ENCODE results near the gene ZNF48.
"Not testable (repeated sequence)": the region's sequence is repeated elsewhere in the genome, so short reads cannot be mapped to it uniquely, and the experiment has no call there.

ZNF48 gene

DNA sequence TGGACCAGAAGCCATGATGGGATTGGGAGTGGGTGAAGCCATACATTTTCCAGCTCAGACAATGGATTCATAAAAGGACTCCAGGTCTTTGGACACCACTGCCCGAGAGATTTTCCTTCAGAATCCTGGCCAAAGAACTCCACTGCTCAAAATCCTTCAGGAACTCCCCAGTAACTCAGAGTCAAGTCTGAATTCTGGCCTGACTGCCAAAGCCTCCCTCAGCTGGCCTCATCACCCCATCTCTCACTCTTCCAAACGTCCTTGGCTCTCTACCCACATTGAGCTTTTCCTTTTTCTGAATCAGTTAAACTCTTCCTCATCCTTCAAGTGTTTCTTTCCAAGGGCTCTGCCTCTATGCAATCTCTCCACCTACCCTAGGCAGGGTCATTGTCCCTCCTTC, 11.7 kb upstream of the ZNF48 start:
- no peak overlapping the region for H2AFZ ChIP-seq (ENCODE audit: low read length)
- no peaks in the 10 kb centered on the region for H3K27me3 ChIP-seq (ENCODE audit: insufficient read depth, low read length)
- H3K27ac ChIP-seq (ENCODE audit: low read depth, low read length, poor library complexity, severe bottlenecking), result peak overlapping the region; percentile 91
- H3K9ac ChIP-seq (ENCODE audit: low read length), result peak overlapping the region; percentile 94; the same call in 1 of the 2 replicates
- no peaks in the 10 kb centered on the region for H3K9me3 ChIP-seq (ENCODE audit: low read length)
- no peaks in the 10 kb centered on the region for H3K9me2 ChIP-seq (ENCODE audit: low read depth, low read length)
- H4K20me1 ChIP-seq (ENCODE audit: insufficient read depth, low read length), result no peaks in the 10 kb centered on the region
- TF ChIP-seq, protein P1, sequence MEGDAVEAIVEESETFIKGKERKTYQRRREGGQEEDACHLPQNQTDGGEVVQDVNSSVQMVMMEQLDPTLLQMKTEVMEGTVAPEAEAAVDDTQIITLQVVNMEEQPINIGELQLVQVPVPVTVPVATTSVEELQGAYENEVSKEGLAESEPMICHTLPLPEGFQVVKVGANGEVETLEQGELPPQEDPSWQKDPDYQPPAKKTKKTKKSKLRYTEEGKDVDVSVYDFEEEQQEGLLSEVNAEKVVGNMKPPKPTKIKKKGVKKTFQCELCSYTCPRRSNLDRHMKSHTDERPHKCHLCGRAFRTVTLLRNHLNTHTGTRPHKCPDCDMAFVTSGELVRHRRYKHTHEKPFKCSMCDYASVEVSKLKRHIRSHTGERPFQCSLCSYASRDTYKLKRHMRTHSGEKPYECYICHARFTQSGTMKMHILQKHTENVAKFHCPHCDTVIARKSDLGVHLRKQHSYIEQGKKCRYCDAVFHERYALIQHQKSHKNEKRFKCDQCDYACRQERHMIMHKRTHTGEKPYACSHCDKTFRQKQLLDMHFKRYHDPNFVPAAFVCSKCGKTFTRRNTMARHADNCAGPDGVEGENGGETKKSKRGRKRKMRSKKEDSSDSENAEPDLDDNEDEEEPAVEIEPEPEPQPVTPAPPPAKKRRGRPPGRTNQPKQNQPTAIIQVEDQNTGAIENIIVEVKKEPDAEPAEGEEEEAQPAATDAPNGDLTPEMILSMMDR (IDR thresholded peaks at IDR 0.05; ENCODE audit: low read length), result no peak
- TF ChIP-seq EZH2 (IDR thresholded peaks at IDR 0.05; ENCODE audit: borderline replicate concordance, low read length), result no peak
- peak overlapping the region; percentile 95 for H3K4me2 ChIP-seq (ENCODE audit: low read length)
- H3F3A ChIP-seq (ENCODE audit: insufficient read depth, low read length), result peaks cover 11% of the 10 kb centered on the region; the same call in 1 of the 2 replicates
- H3K4me1 ChIP-seq (ENCODE audit: insufficient read depth, low read length, severe bottlenecking), result peaks cover 49% of the 10 kb centered on the region
- peaks cover 14% of the 10 kb centered on the region; the same call in 1 of the 2 replicates for H3K36me3 ChIP-seq (ENCODE audit: insufficient read depth, low read length)
- H3K4me3 ChIP-seq (ENCODE audit: low read depth, low read length, poor library complexity, severe bottlenecking), result peak overlapping the region; percentile 92
- peaks cover 8% of the 10 kb centered on the region; the same call in 1 of the 2 replicates for H3K79me2 ChIP-seq (ENCODE audit: insufficient read depth, low read length)

DNA sequence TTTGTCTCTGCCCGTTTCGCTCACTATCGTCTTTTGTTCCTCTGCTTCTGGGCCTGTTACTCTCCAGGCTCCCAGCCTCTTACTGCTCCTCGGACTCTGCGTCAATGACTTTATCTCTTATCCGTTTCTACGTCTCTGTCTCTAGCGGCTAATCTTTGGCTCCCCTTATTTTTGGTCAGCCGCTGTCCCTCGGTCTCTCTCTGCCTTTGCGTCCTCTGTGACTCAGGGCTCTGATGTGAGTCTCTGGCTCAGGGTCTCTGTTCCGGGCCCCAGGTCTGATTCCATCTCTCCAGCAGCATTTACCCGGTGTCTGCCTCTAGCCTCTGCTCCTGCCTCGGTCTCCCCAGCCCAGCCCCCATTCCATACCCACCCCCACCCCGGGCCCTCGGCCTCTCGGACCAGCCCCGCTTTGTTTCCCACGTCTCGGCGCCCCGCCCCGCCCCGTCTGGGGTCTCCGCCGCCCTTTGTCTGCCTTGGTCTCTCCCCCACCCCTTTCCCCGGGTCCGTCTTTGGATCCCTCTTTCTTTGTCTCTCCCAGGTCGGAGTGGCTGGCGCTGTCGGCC, 547 bp upstream of the ZNF48 start:
- peak overlapping the region; percentile 90 for H3K4me2 ChIP-seq (ENCODE audit: low read length)
- H3F3A ChIP-seq (ENCODE audit: insufficient read depth, low read length), result no peaks in the 10 kb centered on the region
- no peaks in the 10 kb centered on the region for H3K9me2 ChIP-seq (ENCODE audit: low read depth, low read length)
- H3K27ac ChIP-seq (ENCODE audit: low read depth, low read length, poor library complexity, severe bottlenecking), result peak overlapping the region; percentile 3
- H2AFZ ChIP-seq (ENCODE audit: low read length), result no peak overlapping the region
- no peaks in the 10 kb centered on the region for H3K27me3 ChIP-seq (ENCODE audit: insufficient read depth, low read length)
- H3K36me3 ChIP-seq (ENCODE audit: insufficient read depth, low read length), result peaks cover 29% of the 10 kb centered on the region
- H3K79me2 ChIP-seq (ENCODE audit: insufficient read depth, low read length), result no peaks in the 10 kb centered on the region
- peak overlapping the region; percentile 87 for H3K4me3 ChIP-seq (ENCODE audit: low read depth, low read length, poor library complexity, severe bottlenecking)
- H4K20me1 ChIP-seq (ENCODE audit: insufficient read depth, low read length), result no peaks in the 10 kb centered on the region
- TF ChIP-seq, protein P1 (IDR thresholded peaks at IDR 0.05; ENCODE audit: low read length), result no peak
- no peak for TF ChIP-seq EZH2 (IDR thresholded peaks at IDR 0.05; ENCODE audit: borderline replicate concordance, low read length)
- H3K9me3 ChIP-seq (ENCODE audit: low read length), result no peaks in the 10 kb centered on the region
- H3K9ac ChIP-seq (ENCODE audit: low read length), result peak overlapping the region; percentile 84
- H3K4me1 ChIP-seq (ENCODE audit: insufficient read depth, low read length, severe bottlenecking), result peaks cover 26% of the 10 kb centered on the region

DNA sequence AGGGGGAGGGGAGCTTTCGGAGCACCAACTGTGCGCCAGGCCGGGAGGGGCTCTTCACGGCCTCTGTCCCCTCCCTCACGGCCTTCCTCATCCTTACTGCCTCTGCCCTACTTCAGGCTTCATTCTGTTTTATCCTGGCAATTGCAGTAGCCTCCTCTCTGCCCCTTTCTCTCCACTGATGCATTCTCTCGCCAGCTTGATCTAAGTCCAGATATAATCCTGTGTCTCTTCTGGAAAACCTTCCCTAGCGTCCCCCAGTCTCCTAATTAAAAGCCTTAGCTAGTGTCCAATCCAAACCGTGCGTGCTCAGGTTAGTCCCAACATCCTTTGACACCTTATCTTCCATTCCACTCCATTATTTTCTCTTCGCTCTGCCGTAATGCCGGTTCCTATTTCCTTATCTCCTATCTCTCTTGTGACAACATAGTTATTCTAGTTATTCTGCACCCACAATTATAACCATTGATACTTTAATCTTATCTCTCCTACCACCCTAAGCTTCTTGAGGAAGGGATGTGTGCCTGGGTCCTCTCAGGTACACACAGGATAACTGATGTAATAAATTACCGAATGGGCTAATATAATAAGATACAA, 869 bp downstream of the ZNF48 start:
- H3K27ac ChIP-seq (ENCODE audit: low read depth, low read length, poor library complexity, severe bottlenecking), result no peak overlapping the region
- peak overlapping the region; percentile 87 for H3K4me3 ChIP-seq (ENCODE audit: low read depth, low read length, poor library complexity, severe bottlenecking)
- no peaks in the 10 kb centered on the region for H3K27me3 ChIP-seq (ENCODE audit: insufficient read depth, low read length)
- no peaks in the 10 kb centered on the region for H3K79me2 ChIP-seq (ENCODE audit: insufficient read depth, low read length)
- TF ChIP-seq EZH2 (IDR thresholded peaks at IDR 0.05; ENCODE audit: borderline replicate concordance, low read length), result no peak
- TF ChIP-seq, protein P1 (IDR thresholded peaks at IDR 0.05; ENCODE audit: low read length), result no peak
- H3K9me3 ChIP-seq (ENCODE audit: low read length), result no peaks in the 10 kb centered on the region
- H3K4me2 ChIP-seq (ENCODE audit: low read length), result peak overlapping the region; percentile 90
- peak overlapping the region; percentile 84 for H3K9ac ChIP-seq (ENCODE audit: low read length)
- H2AFZ ChIP-seq (ENCODE audit: low read length), result no peak overlapping the region
- H4K20me1 ChIP-seq (ENCODE audit: insufficient read depth, low read length), result no peaks in the 10 kb centered on the region
- no peaks in the 10 kb centered on the region for H3F3A ChIP-seq (ENCODE audit: insufficient read depth, low read length)
- peaks cover 30% of the 10 kb centered on the region for H3K36me3 ChIP-seq (ENCODE audit: insufficient read depth, low read length)
- H3K4me1 ChIP-seq (ENCODE audit: insufficient read depth, low read length, severe bottlenecking), result peaks cover 35% of the 10 kb centered on the region
- no peaks in the 10 kb centered on the region for H3K9me2 ChIP-seq (ENCODE audit: low read depth, low read length)

DNA sequence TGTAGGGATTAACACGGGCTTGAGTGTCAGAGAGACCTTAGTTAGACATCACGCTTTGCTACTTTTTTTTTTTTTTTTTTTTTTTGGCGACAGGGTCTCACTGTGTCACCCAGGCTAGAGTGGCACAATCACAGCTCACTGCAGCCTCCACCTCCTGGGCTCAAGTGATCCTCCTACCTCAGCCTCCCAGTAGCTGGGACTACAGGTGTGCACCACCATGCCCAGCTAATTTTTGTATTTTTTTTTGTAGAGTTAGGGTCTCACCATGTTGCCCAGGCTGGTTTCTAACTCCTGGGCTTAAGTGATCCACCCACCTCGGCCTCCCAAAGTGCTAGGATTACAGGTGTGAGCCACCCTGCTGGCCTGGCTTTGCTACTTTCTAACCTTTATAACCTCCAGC, 1.4 kb downstream of the ZNF48 start:
- H3K9me3 ChIP-seq (ENCODE audit: low read length); H3F3A ChIP-seq (ENCODE audit: insufficient read depth, low read length); H4K20me1 ChIP-seq (ENCODE audit: insufficient read depth, low read length); H3K27me3 ChIP-seq (ENCODE audit: insufficient read depth, low read length); H3K79me2 ChIP-seq (ENCODE audit: insufficient read depth, low read length); H3K9me2 ChIP-seq (ENCODE audit: low read depth, low read length); H3K27ac ChIP-seq (ENCODE audit: low read depth, low read length, poor library complexity, severe bottlenecking); H2AFZ ChIP-seq (ENCODE audit: low read length): not testable (repeated sequence)
- peak overlapping the region; percentile 84; the same call in 1 of the 2 replicates for H3K9ac ChIP-seq (ENCODE audit: low read length)
- peaks cover 30% of the 10 kb centered on the region for H3K36me3 ChIP-seq (ENCODE audit: insufficient read depth, low read length)
- H3K4me3 ChIP-seq (ENCODE audit: low read depth, low read length, poor library complexity, severe bottlenecking), result peak overlapping the region; percentile 87
- peaks cover 35% of the 10 kb centered on the region for H3K4me1 ChIP-seq (ENCODE audit: insufficient read depth, low read length, severe bottlenecking)
- H3K4me2 ChIP-seq (ENCODE audit: low read length), result peak overlapping the region; percentile 90
